Measurements from ENCODE around the gene RANBP10. TPM values are rescaled to one million over a fixed set of nuclear protein-coding genes. Genes with fewer than 3 reads are reported as not detected.

The RANBP10 gene
- total and polyA plus RNA-seq, 2 of the 8 experiments (the other 6 are each of a cell fraction or from before 2014, with no cell fraction given): 14.2 to 16.8 TPM

GRCh38 chr16:67811899-67812298, 5.5 kb upstream of the RANBP10 start:
- peaks cover 3% of the 10 kb centered on the region for H3K23me2 ChIP-seq (ENCODE audit: low read depth, low read length)
- no peak overlapping the region for H3K9ac ChIP-seq (replicated peaks in 1 of 4; ENCODE audit: extremely low read depth in 1 of 4, low read depth in 3 of 4, low read length in 3 of 4)
- no peak for TF ChIP-seq SUZ12 (IDR thresholded peaks at IDR 0.05; ENCODE audit: low read length)
- no peak for TF ChIP-seq MAX (IDR thresholded peaks at IDR 0.05)
- no peak for TF ChIP-seq SIN3A (conservative IDR thresholded peaks at IDR 0.05 in 1 of 2, IDR thresholded peaks at IDR 0.05 in 1 of 2; ENCODE audit: low read depth in 1 of 2, low read length in 2 of 2)
- no peak for TF ChIP-seq BRCA1 (IDR thresholded peaks at IDR 0.05; ENCODE audit: low read depth, low read length)
- no peak overlapping the region for H4K8ac ChIP-seq (ENCODE audit: extremely low read depth, insufficient read depth, low read length)
- H2AFZ ChIP-seq (ENCODE audit: low read length): no peak overlapping the region
- H3K56ac ChIP-seq (replicated peaks; ENCODE audit: insufficient read length, low read depth, low read length): no peak overlapping the region
- H2BK20ac ChIP-seq (ENCODE audit: low read length): no peak overlapping the region
- 94% methylated on average over 1 of the region's 1 CpG; no CpG with 5 or more reads in 1 of the 2 experiments for WGBS, 2 experiments (ENCODE audit: extremely low coverage in 1 of 2, insufficient coverage in 1 of 2, insufficient read length in 1 of 2, insufficient replicate concordance in 2 of 2, low coverage in 1 of 2, low lambda C conversion rate in 2 of 2, missing lambda C conversion rate in 1 of 2)
- H2BK12ac ChIP-seq (ENCODE audit: low read depth, low read length): no peak overlapping the region
- H2AK5ac ChIP-seq (ENCODE audit: low read depth, low read length): no peak overlapping the region
- no peaks in the 10 kb centered on the region for H4K20me1 ChIP-seq (replicated peaks in 1 of 2; ENCODE audit: control insufficient read depth in 1 of 2, insufficient read depth in 2 of 2, low read length in 2 of 2)
- no peak for FAIRE-seq
- DNase-seq (ENCODE audit: low read depth in 1 of 2, low spot score in 2 of 2): no peak
- H3K79me2 ChIP-seq (ENCODE audit: control insufficient read depth in 1 of 2, insufficient read depth in 2 of 2, low read length in 2 of 2): no peaks in the 10 kb centered on the region
- no peak overlapping the region for H4K5ac ChIP-seq (ENCODE audit: insufficient read length, low read depth, low read length)
- H3K14ac ChIP-seq (ENCODE audit: insufficient read length): no peak overlapping the region
- H2BK120ac ChIP-seq (replicated peaks; ENCODE audit: low read depth, low read length): no peak overlapping the region
- H3K4ac ChIP-seq (replicated peaks; ENCODE audit: insufficient read length, low read depth, low read length): no peak overlapping the region
- no peaks in the 10 kb centered on the region for H3K36me3 ChIP-seq (ENCODE audit: control insufficient read depth in 2 of 4, insufficient read depth in 4 of 4, low read length in 3 of 4)
- no peak overlapping the region for H3K4me3 ChIP-seq (ENCODE audit: extremely low read depth in 1 of 4, insufficient read depth in 2 of 4, low read depth in 3 of 4, low read length in 4 of 4)
- H3K23ac ChIP-seq (ENCODE audit: insufficient read length): no peak overlapping the region
- H3K27ac ChIP-seq (ENCODE audit: low read depth, low read length): no peak overlapping the region
- POLR2A ChIA-PET (ENCODE audit: partially characterized antibody): no interaction called here
- CTCF ChIA-PET (ENCODE audit: partially characterized antibody): interaction anchor here (1.4 to 6.3 kb wide), 3 partner anchors 17 to 144 kb away, joined by 6 to 100 read pairs (median 7); no protein-coding TSS in a partner anchor
- H3K79me1 ChIP-seq (ENCODE audit: low read depth, low read length): no peaks in the 10 kb centered on the region
- H3K9me3 ChIP-seq (ENCODE audit: insufficient read depth in 2 of 2, low read depth in 1 of 2, low read length in 1 of 2): no peaks in the 10 kb centered on the region
- H3K27me3 ChIP-seq (replicated peaks in 1 of 4; ENCODE audit: control insufficient read depth in 3 of 4, extremely low read depth in 1 of 4, insufficient read depth in 3 of 4, low read length in 3 of 4): no peaks in the 10 kb centered on the region; a peak in 1 of 7 replicates
- H3K4me2 ChIP-seq (ENCODE audit: insufficient read depth in 1 of 2, low read depth in 2 of 2, low read length in 2 of 2): no peak overlapping the region
- no peak overlapping the region for H4K91ac ChIP-seq (replicated peaks; ENCODE audit: insufficient read length, low read length)
- no peak overlapping the region for H2BK5ac ChIP-seq (ENCODE audit: low read depth, low read length)
- H3K4me1 ChIP-seq (replicated peaks in 1 of 4; ENCODE audit: control insufficient read depth in 3 of 4, insufficient read depth in 4 of 4, low read length in 3 of 4): peaks cover 0 to 2% (median 0%) of the 10 kb centered on the region in 4 experiments; a peak in 1 of 7 replicates
- H2BK15ac ChIP-seq (ENCODE audit: low read length): no peak overlapping the region
- H3K18ac ChIP-seq (ENCODE audit: extremely low read depth, low read length): no peak overlapping the region
